Measurements from ENCODE around the gene LILRA6.

- TF ChIP-seq SIN3A (IDR thresholded peaks at IDR 0.05; ENCODE audit: low read depth, low read length) (no peak), STAT1 (conservative IDR thresholded peaks at IDR 0.05) (no peak), EGR1 (IDR thresholded peaks at IDR 0.05; ENCODE audit: borderline replicate concordance in 1 of 2, low read depth in 2 of 2, low read length in 2 of 2) (no peak), CREB1 (IDR thresholded peaks at IDR 0.05; ENCODE audit: low read depth) (no peak), SUZ12 (IDR thresholded peaks at IDR 0.05; ENCODE audit: unreplicated experiment) (no peak), CTCF (IDR thresholded peaks at IDR 0.05 in 2 of 3, conservative IDR thresholded peaks at IDR 0.05 in 1 of 3; ENCODE audit: control insufficient read depth in 2 of 3, extremely low read depth in 1 of 3, insufficient read depth in 1 of 3, low read depth in 3 of 3, low read length in 3 of 3) (no peak), USF1 (IDR thresholded peaks at IDR 0.05; ENCODE audit: borderline replicate concordance, extremely low read length, insufficient read depth, low read depth, low read length) (no peak), ASH2L (IDR thresholded peaks at IDR 0.05; ENCODE audit: borderline replicate concordance, low read depth) (no peak), ZNF274 (IDR thresholded peaks at IDR 0.05; ENCODE audit: insufficient read depth, insufficient read length) (no peak), SREBF2 (IDR thresholded peaks at IDR 0.05; ENCODE audit: low read length) (no peak)
These were observed 19.9 kb upstream of the LILRA6 start for GRCh38 chr19:54262470-54262869.
